Keratinocyte (primary cell): ENCODE measurements around the gene XPNPEP2. TPM values are rescaled to one million over a fixed set of nuclear protein-coding genes. Genes with fewer than 3 reads are reported as not detected.

Experiments
- DNase-seq: peaks from one replicate; pipeline ENCODE4 v3.0.0-alpha.2; 2011; ENCODE audit warnings: low read depth, missing footprints, low spot score
- FAIRE-seq: peaks from 2 replicates; lab custom pipeline; 2011; peaks lifted over from hg19 to GRCh38; lab: Jason Lieb, UNC
- H2AFZ ChIP-seq: 2 replicates; pipeline ENCODE4 v1.6.0; 2012; ENCODE audit warnings: low read length, control low read depth, inconsistent platforms; ENCODE audit not compliant: control insufficient read depth
- H3K27ac ChIP-seq: 2 replicates; pipeline ENCODE4 v1.5.1; 2011; ENCODE audit warnings: low read length; ENCODE audit not compliant: control insufficient read depth, insufficient read depth
- H3K27me3 ChIP-seq: 3 replicates; pipeline ENCODE4 v1.6.0; 2011; ENCODE audit warnings: low read length; ENCODE audit not compliant: control insufficient read depth, insufficient read depth; ENCODE audit errors: extremely low read depth
- H3K36me3 ChIP-seq, 2 experiments: 2 replicates in 1 of 2; 3 replicates in 1 of 2; pipeline ENCODE4 v1.5.1; 2011; ENCODE audit warnings: low read length in 2 of 2, mild to moderate bottlenecking in 1 of 2; ENCODE audit not compliant: control insufficient read depth in 2 of 2, insufficient read depth in 2 of 2; ENCODE audit errors: extremely low read depth in 1 of 2
- H3K4me1 ChIP-seq: 3 replicates; pipeline ENCODE4 v1.5.1; 2011; ENCODE audit warnings: low read length; ENCODE audit not compliant: control insufficient read depth, insufficient read depth; ENCODE audit errors: extremely low read depth
- H3K4me2 ChIP-seq: 3 replicates; pipeline ENCODE4 v1.6.0; 2011; ENCODE audit warnings: low read depth, low read length; ENCODE audit not compliant: control insufficient read depth, insufficient read depth; ENCODE audit errors: extremely low read depth
- H3K4me3 ChIP-seq, 3 experiments: fragments of 200-600 bp in 1 of 3; sonication (generic) in 1 of 3; 2 replicates in 2 of 3; 3 replicates in 1 of 3; pipeline ENCODE4 v1.5.1; 2011 to 2016; ENCODE audit warnings: low read length in 3 of 3, mild to moderate bottlenecking in 3 of 3, control low read depth in 2 of 3, inconsistent platforms in 1 of 3, low read depth in 1 of 3, mixed read lengths in 1 of 3, mixed run types in 1 of 3, moderate library complexity in 1 of 3; ENCODE audit not compliant: control insufficient read depth in 2 of 3, insufficient read depth in 2 of 3; ENCODE audit errors: extremely low read depth in 1 of 3
- H3K79me2 ChIP-seq: 2 replicates; pipeline ENCODE4 v1.6.0; 2012; ENCODE audit warnings: low read length; ENCODE audit not compliant: control insufficient read depth, insufficient read depth
- H3K9ac ChIP-seq: 3 replicates; pipeline ENCODE4 v1.6.0; 2011; ENCODE audit warnings: low read length; ENCODE audit not compliant: control insufficient read depth, insufficient read depth; ENCODE audit errors: extremely low read depth
- H3K9me1 ChIP-seq: 3 replicates; pipeline ENCODE4 v1.6.0; 2011; ENCODE audit warnings: low read length; ENCODE audit not compliant: control insufficient read depth, insufficient read depth; ENCODE audit errors: extremely low read depth
- H3K9me3 ChIP-seq: 2 replicates; pipeline ENCODE4 v1.5.1; 2012; ENCODE audit warnings: low read depth, low read length; ENCODE audit not compliant: control insufficient read depth
- H4K20me1 ChIP-seq: 3 replicates; pipeline ENCODE4 v1.6.0; 2011; ENCODE audit warnings: low read length; ENCODE audit not compliant: control insufficient read depth, insufficient read depth; ENCODE audit errors: extremely low read depth
- EZH2 ChIP-seq: IDR thresholded peaks from one replicate; pipeline ENCODE4 v1.6.1; 2012; ENCODE audit warnings: inconsistent platforms, mild to moderate bottlenecking, low read length, moderate library complexity
- dilution Hi-C: fragments of 300-500 bp; cut with MboI; formaldehyde crosslinking; loops from one replicate; pipeline ENCODE4 v1.7.0; 2020; ENCODE audit warnings: low sequenced_read_pairs; ENCODE audit not compliant: extremely low pct_ligation_motif_present
- polyA plus RNA-seq, 5 experiments: library from polyadenylated mRNA; depleted of rRNA in 3 of 5; stranded (reverse) in 3 of 5; stranded (forward) in 1 of 5; unstranded in 1 of 5; fragments of >200 nt; gene quantifications; 1 replicate in 1 of 5; 2 replicates in 3 of 5; 3 replicates in 1 of 5; pipeline versions ENCODE4 v1.2.1 to v1.2.3, GENCODE V29; 2011 to 2012; ENCODE audit warnings: missing spikeins in 2 of 5, low read depth in 1 of 5, low replicate concordance in 1 of 5
- TF ChIP-seq, protein P1 (sequence below), 3 experiments: IDR thresholded peaks in 1 of 3; conservative IDR thresholded peaks in 1 of 3; optimal IDR thresholded peaks in 1 of 3; 2 replicates in 2 of 3; 3 replicates in 1 of 3; pipeline versions ENCODE3 to v1.5.1; 2011; ENCODE audit warnings: low read length in 3 of 3, mild to moderate bottlenecking in 3 of 3, moderate library complexity in 2 of 3, control low read depth in 1 of 3, inconsistent platforms in 1 of 3; ENCODE audit not compliant: insufficient read depth in 2 of 3; ENCODE audit errors: extremely low read depth in 1 of 3

The XPNPEP2 gene
- polyA plus RNA-seq, 1 donor (not counting 4 experiments of a cell fraction or from before 2014, with no cell fraction given) = not detected

DNA sequence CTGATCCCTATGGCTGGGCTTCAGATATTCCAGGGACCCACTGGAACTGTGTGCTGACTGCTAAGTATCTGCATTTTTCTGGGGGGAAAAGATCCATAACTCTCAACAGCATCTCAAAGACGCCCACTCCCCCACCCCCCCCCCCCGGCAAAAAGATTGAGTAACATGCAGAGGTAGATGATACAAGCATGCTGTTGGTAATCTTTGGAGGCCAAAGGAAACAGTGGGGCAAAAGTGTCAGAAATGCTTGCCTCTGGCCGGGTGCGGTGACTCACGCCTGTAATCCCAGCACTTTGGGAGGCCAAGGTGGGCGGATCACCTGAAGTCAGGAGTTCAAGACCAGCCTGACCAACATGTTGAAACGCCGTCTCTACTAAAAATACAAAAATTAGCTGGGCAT, 12.2 kb downstream of the XPNPEP2 start:
- no peak for FAIRE-seq
- no peaks in the 10 kb centered on the region for H4K20me1 ChIP-seq

DNA sequence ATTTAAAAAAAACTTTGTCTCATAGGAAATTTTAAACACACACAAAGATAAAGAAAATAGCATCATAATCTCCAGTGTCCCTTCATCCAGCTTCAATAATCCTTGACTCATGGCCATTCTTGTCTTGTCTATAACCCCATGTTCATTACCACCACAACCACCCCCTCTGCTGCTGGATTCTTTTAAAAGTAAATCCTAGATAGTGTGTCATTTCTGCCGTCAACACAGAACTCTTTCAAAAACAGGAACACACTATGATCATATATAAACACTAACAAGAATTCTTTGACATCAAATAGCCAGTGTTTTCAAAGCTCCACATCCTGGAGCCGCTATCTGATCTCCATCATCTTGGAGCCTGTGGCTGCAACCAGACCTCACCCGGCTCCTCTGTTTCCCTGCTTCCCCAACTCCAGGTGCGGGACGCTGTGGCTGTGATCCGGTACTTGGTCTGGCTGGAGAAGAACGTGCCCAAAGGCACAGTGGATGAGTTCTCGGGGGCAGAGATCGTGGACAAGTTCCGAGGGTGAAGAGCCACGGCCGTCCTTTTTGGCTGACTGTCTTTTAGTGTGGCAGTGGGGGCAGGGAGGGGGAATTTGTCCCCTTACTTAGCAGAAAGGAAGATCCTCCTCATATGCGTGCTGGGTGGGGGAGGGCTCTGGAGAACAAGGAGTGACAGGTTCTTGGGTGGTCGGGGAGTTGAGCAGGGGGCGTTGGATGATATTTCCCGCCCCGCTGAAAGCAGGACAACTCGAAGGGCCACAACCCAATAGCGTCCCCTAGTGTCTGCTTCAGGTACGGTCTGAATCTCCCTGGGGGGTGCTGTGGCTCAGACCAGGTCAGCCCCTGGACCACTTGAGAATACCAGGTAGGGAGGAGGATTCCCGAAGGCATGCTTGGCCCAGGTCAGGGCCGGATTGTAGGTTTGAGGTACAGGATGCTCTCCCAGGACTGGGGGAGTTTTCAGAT, 15.6 kb downstream of the XPNPEP2 start:
- dilution Hi-C loops = no loop called here

More for the DNA sequence above, 12.2 kb downstream of the XPNPEP2 start:
- H3K36me3 ChIP-seq = no peaks in the 10 kb centered on the region
- H3K9ac ChIP-seq = no peak overlapping the region
- no peak overlapping the region for H3K27ac ChIP-seq
- dilution Hi-C loops = no loop called here
- H3K9me3 ChIP-seq = no peaks in the 10 kb centered on the region
- H3K4me2 ChIP-seq = no peak overlapping the region
- H3K9me1 ChIP-seq = no peaks in the 10 kb centered on the region
- no peak overlapping the region for H2AFZ ChIP-seq
- H3K4me1 ChIP-seq = no peaks in the 10 kb centered on the region
- TF ChIP-seq, protein P1, sequence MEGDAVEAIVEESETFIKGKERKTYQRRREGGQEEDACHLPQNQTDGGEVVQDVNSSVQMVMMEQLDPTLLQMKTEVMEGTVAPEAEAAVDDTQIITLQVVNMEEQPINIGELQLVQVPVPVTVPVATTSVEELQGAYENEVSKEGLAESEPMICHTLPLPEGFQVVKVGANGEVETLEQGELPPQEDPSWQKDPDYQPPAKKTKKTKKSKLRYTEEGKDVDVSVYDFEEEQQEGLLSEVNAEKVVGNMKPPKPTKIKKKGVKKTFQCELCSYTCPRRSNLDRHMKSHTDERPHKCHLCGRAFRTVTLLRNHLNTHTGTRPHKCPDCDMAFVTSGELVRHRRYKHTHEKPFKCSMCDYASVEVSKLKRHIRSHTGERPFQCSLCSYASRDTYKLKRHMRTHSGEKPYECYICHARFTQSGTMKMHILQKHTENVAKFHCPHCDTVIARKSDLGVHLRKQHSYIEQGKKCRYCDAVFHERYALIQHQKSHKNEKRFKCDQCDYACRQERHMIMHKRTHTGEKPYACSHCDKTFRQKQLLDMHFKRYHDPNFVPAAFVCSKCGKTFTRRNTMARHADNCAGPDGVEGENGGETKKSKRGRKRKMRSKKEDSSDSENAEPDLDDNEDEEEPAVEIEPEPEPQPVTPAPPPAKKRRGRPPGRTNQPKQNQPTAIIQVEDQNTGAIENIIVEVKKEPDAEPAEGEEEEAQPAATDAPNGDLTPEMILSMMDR (optimal IDR thresholded peaks at IDR 0.05 in 1 of 3, IDR thresholded peaks at IDR 0.05 in 1 of 3, conservative IDR thresholded peaks at IDR 0.05 in 1 of 3; ENCODE audit: extremely low read depth in 1 of 3, insufficient read depth in 2 of 3, low read length in 3 of 3) = no peak
- no peak for TF ChIP-seq EZH2
- no peak for DNase-seq
- no peak overlapping the region for H3K4me3 ChIP-seq
- H3K27me3 ChIP-seq = peaks cover under 1% of the 10 kb centered on the region
- no peaks in the 10 kb centered on the region for H3K79me2 ChIP-seq

More for the DNA sequence above, 15.6 kb downstream of the XPNPEP2 start:
- no peak for FAIRE-seq
- H3K27me3 ChIP-seq = no peaks in the 10 kb centered on the region
- H3K27ac ChIP-seq = no peak overlapping the region
- TF ChIP-seq, protein P1 (optimal IDR thresholded peaks at IDR 0.05 in 1 of 3, IDR thresholded peaks at IDR 0.05 in 1 of 3, conservative IDR thresholded peaks at IDR 0.05 in 1 of 3; ENCODE audit: extremely low read depth in 1 of 3, insufficient read depth in 2 of 3, low read length in 3 of 3) = peak in 2 of 3 experiments; percentile 32 to 48
- TF ChIP-seq EZH2 = no peak
- H3K36me3 ChIP-seq = no peaks in the 10 kb centered on the region
- H4K20me1 ChIP-seq = no peaks in the 10 kb centered on the region
- no peak for DNase-seq
- no peak overlapping the region for H2AFZ ChIP-seq
- H3K9ac ChIP-seq = no peak overlapping the region
- no peak overlapping the region for H3K4me3 ChIP-seq
- no peaks in the 10 kb centered on the region for H3K4me1 ChIP-seq
- no peaks in the 10 kb centered on the region for H3K79me2 ChIP-seq
- no peaks in the 10 kb centered on the region for H3K9me1 ChIP-seq
- no peak overlapping the region for H3K4me2 ChIP-seq
- H3K9me3 ChIP-seq = no peaks in the 10 kb centered on the region
